GM21381 (cell line): ENCODE results near the gene CAPS.
A peak's percentile ranks its signal among the peaks of the same experiment; 100 is the strongest.

Experiments used
- ATAC-seq: cut with Tn5 transposase; IDR thresholded peaks from one replicate; pipeline ENCODE4 v1.9.1; 2021; ENCODE audit warnings: mild to moderate bottlenecking, moderate library complexity; ENCODE audit not compliant: unreplicated experiment

Gene CAPS

GRCh38 chr19:5908773-5909442 is 5.1 kb upstream of the CAPS start:
- ATAC-seq: no peak

GRCh38 chr19:5910638-5910907 is 3.5 kb upstream of the CAPS start:
- ATAC-seq: no peak

DNA sequence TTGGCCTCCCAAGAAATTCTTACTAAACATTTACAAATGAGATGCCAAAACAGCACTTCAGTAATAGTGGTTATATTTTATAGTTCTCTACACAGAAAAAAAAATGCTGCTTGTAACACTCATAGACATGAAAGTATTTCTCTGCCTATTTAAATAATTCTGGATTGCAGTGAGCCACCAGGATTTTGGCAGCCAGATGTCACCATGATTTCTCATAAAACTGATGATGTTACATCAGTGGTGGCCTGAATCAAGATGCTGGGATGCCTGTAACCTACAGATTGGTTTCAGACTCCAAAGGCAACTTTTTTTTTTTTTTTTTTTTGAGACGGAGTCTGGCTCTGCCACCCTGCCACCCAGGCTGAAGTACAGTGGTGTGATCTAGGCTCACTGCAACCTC is 2.7 kb upstream of the CAPS start:
- no peak for ATAC-seq

- ATAC-seq: no peak
Observed at GRCh38 chr19:5914358-5914774, 312 bp downstream of the CAPS start.

DNA sequence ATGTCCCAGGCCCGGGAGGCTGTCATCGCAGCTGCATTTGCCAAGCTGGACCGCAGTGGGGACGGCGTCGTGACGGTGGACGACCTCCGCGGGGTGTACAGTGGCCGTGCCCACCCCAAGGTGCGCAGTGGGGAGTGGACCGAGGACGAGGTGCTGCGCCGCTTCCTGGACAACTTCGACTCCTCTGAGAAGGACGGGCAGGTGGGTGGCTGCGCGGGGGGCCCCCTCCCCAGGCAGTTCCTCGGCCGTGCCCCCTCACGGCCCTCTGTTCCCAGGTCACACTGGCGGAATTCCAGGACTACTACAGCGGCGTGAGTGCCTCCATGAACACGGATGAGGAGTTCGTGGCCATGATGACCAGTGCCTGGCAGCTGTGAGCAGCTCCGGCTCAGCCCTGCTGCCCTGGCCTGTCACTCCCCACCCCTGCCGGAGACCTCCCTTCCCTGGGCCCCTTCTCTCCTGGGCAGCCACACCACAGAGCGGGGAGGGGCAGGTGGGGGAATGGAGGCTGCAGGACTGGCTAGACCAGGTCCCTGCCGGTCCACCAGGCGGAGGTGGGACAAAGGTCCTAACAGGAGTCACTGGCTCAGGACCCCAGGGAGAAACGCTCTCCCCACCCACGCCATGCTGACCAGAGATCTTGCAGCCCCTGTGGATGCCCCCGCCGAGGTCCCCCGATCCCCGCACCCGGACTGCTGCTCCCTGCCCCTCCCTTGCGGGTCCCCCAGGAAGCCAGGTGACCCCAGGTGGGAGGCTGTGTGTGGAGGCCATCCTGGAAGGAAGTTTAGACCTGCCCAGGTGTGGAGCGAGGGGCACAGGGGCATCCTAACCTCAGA is 1.1 kb downstream of the CAPS start:
- no peak for ATAC-seq

DNA sequence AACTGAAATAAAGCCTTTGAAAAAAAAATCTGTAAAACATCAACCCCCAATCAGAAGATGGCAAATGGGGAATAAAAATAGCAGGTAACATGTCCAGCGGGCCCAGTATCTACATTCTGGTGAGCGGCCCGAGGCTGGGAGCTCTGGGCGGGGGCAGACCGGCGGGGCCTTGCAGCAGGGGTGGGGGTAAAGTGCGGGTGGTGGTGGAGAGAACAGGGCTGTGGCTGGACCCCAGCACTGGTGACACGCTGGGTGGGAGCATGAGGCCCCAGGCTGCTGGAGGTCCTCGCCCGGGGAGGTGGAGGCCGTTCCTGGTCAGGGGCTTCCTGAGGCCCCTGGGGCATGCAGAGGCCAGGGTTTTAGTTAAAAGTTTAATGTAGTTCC is 1.7 kb downstream of the CAPS start:
- no peak for ATAC-seq

- ATAC-seq: no peak
Observed at GRCh38 chr19:5916181-5916708, 2.2 kb downstream of the CAPS start.

DNA sequence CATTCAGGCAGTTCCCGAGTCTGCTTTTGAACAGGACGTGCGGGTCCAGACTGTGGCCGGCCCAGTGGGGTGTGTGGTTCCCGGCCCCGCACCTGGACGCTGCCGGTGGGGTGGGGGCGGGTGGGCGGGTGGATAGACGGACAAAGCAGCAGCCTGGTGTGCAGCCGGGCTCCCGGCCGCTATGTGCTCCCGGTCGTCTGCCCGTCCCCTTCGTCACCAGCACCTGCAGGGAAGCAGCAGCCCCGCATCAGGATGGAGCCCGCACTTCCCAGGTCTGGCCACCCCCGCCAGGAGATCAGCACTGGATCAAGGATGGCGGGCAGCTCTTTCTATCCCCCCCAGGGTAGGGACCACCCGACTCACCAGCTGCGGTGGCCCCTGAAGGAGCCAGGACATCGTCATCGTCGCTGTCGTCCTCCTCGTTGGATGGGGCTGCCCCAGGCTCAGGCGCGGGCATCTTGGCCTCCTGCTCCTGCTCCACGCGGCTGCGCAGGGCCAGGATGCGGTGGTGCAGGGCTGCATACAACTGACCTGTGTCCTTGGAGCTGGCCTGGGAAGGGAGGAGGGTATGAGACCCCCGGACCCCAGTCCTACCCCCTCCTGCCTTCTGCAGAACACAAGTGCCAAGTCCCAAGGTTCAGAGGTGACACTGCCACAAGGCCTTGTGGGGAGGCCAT is 3.5 kb downstream of the CAPS start:
- no peak for ATAC-seq

DNA sequence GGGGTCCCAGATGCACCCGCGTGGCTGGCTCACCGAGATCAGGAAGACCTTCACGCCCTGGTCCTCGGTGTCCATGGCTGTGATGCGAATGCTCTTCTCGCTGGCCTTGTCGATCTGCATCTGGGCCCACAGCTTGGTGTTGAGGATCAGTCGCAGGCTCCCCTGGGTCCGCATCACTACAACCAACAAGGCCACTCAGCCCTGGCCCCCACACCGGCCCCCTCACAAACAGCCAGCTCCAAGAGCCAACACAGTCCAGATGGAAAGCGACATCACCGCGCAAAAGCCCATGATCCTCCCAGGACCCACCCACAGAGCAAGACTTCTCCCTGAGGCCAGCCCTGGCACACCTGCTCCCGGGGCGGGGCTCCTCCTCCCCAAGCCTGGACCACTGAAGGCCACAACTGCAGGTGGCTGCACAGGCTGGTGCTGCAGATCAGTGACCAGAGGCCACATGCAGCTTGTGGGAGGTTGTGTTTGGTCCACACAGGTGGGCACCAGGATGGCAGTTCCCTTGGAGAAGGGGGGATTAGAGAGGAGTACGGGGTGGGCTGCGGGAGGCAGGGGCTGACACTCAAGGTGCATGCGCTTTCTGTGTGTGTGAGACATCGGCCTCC is 4.5 kb downstream of the CAPS start:
- no peak for ATAC-seq

GRCh38 chr19:5921516-5922160 is 7.6 kb downstream of the CAPS start:
- no peak for ATAC-seq

- ATAC-seq: no peak
Observed at GRCh38 chr19:5922161-5922545, 8.1 kb downstream of the CAPS start.

DNA sequence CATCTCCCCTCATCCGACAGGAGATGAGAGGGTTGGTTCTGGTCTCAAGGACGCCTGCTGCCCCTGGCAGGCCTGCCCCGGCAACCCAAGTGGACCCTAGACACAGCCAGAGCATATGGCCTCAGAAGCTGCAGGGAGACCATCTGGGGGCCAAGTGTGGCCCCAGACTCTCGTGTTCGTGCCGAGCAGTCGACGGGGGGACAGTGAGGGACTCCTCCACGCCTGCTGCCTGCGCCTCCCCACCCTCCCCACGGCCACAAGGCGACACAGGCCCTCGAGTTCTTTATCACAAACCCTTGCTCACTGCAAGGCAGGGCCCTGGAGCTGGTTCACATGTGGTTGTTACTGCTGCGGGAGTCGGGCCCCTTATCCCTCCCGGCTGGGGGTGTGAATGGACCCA is 9.3 kb downstream of the CAPS start:
- ATAC-seq: no peak

- no peak for ATAC-seq
Observed at GRCh38 chr19:5925830-5926427, 11.9 kb downstream of the CAPS start.

DNA sequence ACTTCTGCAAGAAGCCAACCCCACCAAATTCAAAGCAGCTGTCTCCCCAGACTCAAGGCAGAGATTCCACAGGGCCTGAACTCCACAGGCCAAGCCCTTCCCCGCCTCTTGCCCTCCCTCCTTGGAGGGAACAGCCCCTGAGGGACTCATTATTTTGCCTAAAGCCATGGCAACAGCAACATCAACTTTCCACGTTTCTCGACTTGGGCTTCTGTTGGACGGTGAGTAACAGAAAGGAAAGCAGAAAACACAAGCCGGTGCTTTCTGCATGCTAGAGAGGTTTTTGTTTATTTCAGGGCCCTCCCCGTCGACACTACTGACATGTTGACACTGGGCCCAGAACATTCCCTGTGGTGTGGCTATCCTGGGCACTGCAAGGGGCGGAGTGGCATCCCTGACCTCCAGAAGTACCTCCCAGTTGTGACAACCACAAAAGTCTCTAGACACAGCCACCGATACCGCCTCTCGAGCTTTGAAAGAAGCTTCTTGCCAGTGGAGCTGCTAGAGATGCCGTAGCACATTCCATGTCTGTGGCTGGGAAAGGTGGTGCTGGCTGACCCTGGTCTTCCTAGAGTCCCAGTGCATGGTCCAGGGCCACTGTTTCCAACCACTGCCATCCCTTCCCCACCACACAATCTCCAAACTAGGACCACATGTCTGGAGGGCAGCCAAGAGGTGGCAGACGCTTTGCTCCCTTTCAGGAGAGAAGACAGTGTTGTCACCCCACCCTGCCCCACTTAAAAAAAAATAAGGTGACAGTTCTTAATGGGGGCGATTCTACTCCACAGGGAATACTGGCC is 12.8 kb downstream of the CAPS start:
- no peak for ATAC-seq

DNA sequence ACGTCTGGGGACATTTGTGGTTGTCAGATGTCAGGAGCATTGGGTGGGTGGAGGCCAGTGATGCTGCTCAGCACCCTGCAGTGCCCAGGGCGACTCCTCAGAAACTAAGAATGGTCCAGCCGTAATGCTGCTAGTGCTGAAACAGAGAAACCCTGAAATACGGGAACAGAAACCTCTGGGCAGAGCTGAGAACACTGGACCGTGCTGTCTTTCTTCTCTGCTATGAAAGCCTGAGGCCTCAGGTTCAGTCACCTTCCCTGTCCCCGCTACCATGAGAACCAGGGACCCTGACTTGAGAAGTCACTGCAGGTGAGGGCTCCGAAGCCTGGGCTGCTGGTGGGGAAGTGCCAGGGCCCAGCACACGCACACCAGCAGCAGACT is 13.4 kb downstream of the CAPS start:
- peak; percentile 56 for ATAC-seq

DNA sequence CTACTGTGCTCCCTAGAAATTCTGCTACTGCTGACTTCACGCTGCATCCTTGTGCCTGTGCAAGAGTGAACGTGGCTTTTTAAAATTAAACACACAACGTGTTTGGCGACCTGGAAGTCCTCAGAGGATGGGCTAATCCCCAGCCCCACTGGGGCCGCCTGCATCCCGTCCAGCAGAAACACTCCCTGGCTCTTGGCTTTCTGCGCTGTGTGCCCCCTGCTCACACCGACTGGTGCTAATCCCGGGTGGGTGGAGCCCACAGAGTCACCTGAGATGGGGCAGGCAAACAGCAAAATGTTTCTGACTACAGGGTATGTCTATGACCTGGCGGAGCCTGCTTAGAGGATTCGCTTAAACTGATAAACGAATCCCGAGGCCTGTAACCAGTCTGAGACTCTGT is 15.1 kb downstream of the CAPS start:
- no peak for ATAC-seq

DNA sequence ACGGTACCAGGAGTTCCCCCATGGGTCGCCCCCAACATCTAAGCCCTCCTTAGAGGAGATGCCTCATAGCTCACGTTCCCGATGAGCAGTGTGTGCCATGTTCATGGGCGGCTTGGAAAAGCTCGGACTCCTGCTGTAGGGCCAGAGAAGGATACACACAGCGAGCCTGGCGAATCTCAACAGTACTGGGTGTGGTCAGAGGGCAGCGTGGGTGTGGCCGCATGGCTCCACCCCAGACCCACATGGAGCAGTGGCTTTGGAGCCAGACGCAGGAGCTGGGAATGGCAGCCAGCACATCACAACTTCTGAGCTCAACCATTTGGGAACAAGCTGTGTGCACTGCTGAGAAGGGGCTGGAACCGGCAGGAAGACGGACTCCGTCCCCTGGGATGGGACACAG is 15.6 kb downstream of the CAPS start:
- no peak for ATAC-seq

DNA sequence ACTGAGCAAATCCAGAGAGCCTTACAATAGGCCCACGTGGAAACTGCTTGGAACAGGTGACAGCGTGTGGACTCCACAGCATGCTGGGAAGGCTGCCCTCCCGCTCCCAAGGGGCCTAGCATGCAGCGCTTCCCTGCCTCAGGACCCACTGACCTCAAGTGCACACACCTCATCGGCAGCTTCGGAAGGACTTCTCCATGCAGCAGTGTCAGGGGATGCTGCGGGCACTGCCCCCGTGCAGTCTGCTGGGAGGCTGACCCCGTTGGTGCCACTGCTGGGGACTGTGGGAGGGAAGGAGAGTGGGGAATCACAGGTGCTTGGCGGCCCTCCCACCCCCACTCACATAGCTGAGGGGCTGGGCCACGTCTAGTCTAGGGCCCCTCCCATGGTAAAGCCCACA is 17.2 kb downstream of the CAPS start:
- ATAC-seq: no peak

DNA sequence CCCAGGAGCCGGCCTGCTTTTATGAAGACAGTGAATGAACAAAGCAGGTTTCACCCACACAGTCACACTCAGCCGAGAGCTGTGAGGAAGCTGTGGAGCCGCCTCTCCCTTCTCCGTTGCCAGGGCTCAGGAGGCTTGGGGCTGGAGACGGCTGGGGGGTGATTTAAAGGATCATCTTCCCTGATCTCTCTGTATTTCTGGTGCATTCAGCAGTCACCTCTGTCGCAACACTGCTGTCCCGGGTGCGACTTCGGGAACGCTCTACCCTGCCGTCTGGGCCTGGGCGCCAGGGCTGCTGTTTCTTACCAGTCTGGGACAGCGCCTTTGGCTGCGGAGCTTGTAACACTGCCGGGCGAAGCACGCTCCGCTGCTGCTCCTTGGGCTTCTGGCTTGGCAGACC is 18.1 kb downstream of the CAPS start:
- ATAC-seq: no peak
